Activated gamma-delta T cell (primary cell): ENCODE results near the gene MEGF11.

ENCODE experiments used
- DNase-seq: peaks from one replicate; lab custom pipeline; 2025; lab: John Stamatoyannopoulos, UW

Gene MEGF11

DNA sequence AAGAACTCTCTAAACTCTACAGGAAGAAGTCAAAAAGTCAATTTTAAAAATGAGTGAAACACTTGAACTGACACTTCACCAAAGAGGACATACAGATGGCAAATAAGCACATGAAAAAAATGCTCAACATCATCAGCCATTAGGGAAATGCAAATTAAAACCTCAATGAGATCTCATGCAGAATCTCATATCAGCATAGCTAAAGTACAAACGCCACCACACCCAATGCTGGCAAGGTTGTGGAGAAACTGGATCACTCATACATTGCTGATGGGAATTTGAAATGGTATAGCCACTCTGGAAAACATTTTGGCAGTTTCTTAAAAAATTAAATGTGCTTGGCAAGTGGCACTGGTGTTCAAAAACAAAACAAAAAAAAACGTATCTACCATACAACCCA lies 34.2 kb downstream of the MEGF11 start:
- DNase-seq, result no peak

- DNase-seq, result no peak
Measured at GRCh38 chr15:66216806-66217205, 36.7 kb downstream of the MEGF11 start.

DNA sequence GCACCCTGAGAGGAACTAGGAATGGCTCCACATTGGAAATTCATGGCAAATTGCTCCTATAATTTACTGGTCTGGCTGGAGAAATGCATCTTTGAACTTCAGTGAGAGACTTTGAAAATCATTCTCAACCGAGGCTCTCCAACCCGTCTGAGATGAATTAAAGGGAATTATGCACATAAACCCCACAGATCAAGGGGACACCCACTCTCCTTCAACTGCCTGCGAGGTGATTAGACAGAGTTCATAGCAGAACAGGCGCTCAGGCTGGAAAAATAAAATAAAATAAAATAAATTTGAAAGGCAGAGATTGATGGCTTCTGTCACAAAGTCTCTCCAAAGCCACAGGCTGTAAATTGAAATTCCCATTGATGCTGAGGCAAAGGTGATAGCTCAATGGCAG lies 37.7 kb downstream of the MEGF11 start:
- DNase-seq, result no peak

DNA sequence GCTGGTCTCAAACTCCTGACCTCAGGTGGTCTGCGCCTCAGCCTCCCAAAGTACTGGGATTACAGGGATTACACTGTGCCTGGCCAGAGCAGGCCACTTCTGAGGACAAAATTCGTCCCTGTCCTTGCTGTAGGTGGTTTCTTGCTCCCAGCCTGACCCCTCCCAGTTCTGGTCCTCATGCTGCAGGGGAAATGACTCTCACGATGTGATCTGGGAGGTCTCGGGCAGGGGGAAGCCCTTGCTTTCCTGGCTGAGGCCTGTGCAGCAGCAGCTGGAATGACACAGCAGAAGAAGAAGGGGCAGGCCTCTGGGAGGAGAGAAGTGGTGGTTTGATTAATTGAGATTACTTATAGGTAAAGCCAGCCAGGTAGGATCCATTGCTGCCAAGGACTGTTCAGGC lies 39.3 kb downstream of the MEGF11 start:
- DNase-seq, result no peak

- no peak for DNase-seq
Measured at GRCh38 chr15:66212563-66212921, 41.0 kb downstream of the MEGF11 start.

- DNase-seq, result no peak
Measured at GRCh38 chr15:66211670-66212562, 41.6 kb downstream of the MEGF11 start.

DNA sequence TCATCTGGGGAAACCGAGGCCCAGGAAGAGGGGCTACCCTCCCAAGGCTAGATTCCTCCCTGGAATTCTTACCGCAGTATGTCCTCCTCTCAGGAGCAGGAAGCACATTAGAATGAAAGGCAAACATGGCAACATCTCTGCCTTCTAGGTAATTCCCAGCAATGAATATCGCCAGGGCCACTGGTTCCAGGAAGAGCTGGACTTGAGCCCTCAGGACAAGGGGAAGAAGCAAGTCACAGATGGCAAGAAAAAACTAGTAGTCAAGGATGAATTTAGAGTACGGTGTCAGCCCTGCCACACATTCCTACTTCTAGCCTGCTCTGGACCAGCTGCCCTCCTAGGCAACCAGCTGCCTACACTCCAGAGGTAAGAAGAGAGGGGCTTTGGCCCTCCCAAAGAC lies 42.9 kb downstream of the MEGF11 start:
- no peak for DNase-seq

DNA sequence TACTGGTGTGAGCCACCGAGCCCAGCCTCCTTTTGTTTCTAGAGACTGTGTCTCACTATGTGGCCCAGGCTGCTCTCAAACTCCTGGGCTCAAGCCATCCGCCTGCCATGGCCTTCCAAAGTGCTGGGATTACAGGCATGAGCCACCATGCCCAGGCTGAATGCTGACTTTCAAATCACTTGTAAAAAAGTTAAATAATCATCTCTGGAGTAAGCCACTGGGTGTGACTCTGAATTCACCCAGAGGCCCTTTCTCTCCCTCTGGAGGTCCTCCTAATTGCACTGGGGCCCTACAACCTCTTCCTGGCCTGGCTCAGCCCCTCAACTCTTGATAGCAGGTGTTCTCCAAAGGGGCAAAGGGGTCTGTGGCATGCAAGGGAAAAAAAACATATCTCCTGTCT lies 54.8 kb downstream of the MEGF11 start:
- no peak for DNase-seq

DNA sequence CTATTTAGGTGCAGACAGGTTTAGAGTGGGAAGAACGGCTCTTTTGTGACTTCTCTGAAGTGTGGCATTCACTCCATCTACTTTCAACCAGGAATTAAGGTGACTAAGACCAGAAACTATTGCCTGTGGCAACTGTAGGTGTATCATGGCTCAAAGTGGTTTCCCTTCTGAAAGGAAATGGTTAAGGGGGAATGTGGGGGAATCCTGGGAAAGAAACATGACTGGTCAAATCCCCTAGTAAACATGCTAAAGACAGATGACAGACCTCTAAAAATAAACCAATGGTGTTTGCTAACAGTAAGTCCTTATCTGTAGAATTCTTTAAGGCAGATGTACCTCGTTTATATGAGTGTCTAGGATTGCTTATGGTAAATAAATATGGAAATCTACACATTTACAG lies 56.9 kb downstream of the MEGF11 start:
- DNase-seq, result no peak

DNA sequence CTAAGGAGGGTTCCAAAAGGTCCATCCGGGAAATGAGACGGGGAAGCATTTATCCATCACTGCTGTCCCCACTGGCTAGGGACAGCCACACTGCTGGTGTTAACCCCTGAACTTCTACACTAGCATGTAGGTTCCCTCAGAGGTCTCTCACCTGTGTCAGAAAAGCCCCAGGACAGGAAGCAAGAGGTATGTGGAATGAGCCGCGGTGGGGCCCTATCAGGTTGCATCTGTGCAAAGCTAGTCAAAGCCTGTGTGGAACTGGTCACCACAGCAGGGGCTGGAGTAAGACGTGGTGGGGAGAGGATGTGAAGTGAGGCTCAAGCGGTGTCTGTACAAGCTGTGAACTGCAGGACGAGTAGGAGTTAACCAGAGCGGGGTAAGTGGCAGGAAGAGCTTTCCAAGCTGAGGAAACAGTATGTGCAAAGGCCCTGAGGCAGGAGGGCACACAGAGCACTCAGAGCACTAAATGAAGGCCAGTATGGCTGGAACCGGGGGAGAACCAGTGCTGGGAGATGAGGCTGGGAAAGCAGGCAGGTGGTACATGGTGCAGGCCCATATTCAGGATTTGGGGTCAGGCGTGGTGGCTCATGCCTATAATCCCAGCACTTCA lies 57.8 kb downstream of the MEGF11 start:
- no peak for DNase-seq

- no peak for DNase-seq
Measured at GRCh38 chr15:66193066-66193465, 60.5 kb downstream of the MEGF11 start.

DNA sequence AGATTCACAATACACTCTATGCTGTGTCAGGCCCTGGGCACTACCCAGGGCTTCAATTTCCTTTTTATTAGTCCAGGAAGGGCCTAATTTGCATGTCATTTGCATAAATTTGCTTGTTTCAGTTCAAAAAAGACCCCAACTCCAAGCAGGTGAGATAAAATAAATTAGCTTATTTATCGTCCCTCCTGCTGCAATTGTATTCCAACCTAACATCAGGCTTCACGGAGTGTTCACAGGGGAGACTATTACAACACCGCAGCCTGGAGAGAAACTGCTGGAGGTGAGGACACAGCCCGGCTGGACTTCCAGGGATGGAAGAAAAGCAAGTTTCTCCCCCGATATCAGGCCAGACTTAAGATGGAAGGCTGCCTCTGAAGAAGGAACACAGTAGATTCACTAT lies 62.8 kb downstream of the MEGF11 start:
- no peak for DNase-seq

DNA sequence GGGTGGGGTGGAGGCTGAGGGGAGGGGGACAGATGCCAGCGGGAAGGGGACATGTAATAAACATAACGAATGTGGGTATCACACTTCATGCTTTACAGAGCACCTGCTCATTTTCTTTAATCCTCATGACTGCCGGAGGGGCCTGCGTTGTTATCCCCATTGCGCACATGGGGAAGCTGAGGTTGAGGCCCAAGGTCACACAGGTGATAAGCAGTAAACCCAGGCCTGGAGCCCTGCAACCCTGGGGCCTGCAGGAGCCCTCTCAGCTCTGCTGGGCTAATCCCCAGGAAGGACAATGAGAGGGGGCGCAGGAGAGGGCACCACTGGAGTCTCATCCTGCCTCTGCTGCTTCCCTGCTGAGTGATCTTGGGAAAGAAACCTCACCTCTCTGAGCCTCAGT lies 64.3 kb downstream of the MEGF11 start:
- DNase-seq, result no peak

GRCh38 chr15:66188464-66188863 lies 65.1 kb downstream of the MEGF11 start:
- DNase-seq, result no peak

DNA sequence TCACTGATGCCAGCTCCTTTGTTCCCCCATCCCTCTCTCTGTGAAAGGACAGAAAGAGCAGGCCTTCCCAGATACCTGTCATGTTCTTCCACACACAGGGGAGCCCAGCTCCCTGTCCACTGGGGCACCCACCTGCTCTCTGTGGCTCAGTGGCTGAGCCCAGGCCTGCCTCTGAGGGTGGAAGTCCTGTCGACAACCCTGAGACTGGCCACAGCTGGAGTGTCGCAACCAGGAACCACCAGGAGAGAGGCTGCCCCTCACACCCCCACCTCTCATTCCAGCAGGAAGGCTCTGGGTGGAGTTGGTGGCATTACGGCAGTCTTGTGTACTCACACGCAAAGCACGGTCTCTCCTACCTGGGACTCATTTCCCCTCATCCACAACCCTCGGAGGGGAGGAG lies 66.3 kb downstream of the MEGF11 start:
- no peak for DNase-seq

DNA sequence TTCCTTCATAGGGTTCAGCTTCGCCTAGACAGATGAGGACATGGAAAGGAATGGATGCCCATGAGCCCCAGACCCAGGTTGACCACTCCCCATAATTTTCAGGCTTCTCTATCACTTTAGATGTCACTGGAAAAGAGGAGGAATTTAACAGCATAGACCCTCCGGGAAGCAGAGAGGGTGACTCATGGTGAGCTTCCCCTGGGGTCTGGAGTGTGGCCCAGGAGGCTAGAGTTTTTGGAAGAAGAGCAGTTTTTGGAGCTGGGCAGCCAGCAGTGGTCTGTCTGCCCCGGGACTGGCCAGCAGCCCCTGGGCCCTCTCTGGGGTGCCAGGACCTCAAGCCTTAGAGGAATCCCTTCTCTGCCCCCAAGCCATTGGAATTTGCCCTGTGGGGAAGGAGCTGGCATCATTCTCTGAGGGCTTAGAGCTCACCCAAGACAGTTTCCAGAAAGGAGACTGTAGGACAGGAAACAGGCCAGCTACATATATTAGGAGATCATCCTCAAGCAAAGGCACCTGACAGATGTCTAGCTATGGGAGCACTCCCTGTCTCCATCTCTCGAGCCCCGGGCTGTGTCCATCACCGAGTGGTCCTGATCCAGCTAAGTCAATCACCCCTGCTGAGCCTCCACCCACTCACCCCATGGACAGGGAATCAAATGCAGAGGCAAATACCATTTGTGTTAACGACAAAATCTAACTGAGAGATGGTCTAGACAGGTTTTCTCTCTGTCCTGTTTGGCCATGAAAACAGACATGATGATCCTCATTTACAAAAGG lies 67.3 kb downstream of the MEGF11 start:
- DNase-seq, result no peak

- DNase-seq, result no peak
Measured at GRCh38 chr15:66184936-66185790, 68.4 kb downstream of the MEGF11 start.

DNA sequence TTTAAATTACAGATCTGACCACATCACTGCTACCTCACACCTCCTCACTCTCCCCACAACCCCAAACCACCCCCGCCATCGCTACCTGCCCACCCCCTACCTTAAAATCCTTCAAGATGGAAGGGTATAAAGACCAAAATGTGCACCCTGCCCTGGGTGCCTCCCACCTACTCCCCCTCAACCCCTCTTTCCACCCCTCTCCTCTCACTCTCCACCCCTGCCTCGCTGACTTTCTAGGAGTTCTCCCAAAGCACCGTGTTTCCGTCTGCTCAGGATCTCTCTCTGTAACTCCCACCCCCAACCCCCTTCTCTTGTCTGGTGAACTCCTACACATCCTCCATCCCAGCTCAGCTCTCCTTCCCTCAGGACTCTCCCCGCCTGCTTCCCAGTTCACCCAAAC lies 69.1 kb downstream of the MEGF11 start:
- no peak for DNase-seq

- no peak for DNase-seq
Measured at GRCh38 chr15:66180531-66181097, 72.9 kb downstream of the MEGF11 start.

DNA sequence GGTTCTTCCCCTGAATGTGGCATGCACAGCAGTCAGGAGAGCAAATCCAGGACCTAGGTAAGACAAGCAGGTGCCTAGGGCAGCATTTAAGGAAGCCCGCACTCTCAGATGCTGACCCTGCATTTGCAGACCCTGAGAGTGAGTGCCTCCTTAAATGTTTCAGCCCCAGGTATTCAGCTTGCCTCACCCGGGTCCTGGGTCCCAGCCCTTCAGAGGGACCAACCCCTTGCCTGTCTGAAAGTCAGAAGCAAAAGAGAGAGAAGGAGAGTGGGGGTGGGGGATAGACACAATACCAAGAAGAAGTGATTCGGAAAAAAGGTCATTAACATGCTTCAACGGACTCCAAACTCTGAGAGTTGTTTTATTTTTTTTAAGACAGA lies 75.0 kb downstream of the MEGF11 start:
- DNase-seq, result no peak

- no peak for DNase-seq
Measured at GRCh38 chr15:66172324-66172980, 81.1 kb downstream of the MEGF11 start.
